GM21423 (cell line): Measurements from ENCODE around the gene TSN.

ENCODE experiments used
- ATAC-seq: cut with Tn5 transposase; IDR thresholded peaks from one replicate; pipeline ENCODE4 v1.9.1; 2021; ENCODE audit warnings: mild to moderate bottlenecking, moderate library complexity; ENCODE audit not compliant: unreplicated experiment

The TSN gene

GRCh38 chr2:121741450-121741849 is 14.0 kb upstream of the TSN start:
- ATAC-seq, result no peak

- ATAC-seq, result no peak
Observed at GRCh38 chr2:121746071-121746578, 9.3 kb upstream of the TSN start.

GRCh38 chr2:121748202-121748601 is 7.2 kb upstream of the TSN start:
- ATAC-seq, result peak; percentile 55

GRCh38 chr2:121754851-121755236 is 607 bp upstream of the TSN start:
- ATAC-seq, result no peak

- ATAC-seq, result no peak
Observed at GRCh38 chr2:121764681-121765228, 9.3 kb downstream of the TSN start.

- ATAC-seq, result no peak
Observed at GRCh38 chr2:121766624-121767023, 11.2 kb downstream of the TSN start.

DNA sequence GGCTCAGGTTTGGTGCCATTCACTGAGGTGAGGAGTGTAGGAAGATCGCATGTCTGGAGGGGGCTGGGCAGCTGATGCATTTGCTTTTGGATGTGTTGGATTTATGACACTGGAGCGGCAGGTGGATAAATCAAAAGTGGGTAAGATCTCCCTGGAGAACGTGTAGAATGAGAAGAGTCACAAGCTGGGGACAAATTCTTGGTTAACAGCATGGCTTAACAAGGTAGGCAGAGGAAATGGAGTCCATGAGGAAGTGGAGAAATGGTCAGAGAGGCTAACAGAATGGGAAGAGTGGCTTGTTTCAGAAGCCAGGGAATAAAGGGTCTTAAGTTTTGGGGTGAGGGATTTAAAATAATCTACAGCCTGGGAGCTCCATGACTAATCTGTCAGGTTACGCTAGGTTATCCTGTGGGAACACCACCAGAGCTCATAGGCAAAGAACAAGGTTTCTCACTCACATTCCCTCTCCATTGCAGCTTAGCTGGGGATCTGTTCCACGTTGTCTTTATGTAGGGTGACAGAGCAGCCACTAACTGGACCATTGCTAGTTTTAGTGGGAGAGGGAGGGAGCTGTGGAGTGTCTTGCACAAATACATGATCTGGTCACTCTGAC is 12.8 kb downstream of the TSN start:
- ATAC-seq, result no peak

- no peak for ATAC-seq
Observed at GRCh38 chr2:121771976-121772742, 16.7 kb downstream of the TSN start.

GRCh38 chr2:121774235-121774634 is 18.8 kb downstream of the TSN start:
- no peak for ATAC-seq

- ATAC-seq, result no peak
Observed at GRCh38 chr2:121776361-121776760, 20.9 kb downstream of the TSN start.

DNA sequence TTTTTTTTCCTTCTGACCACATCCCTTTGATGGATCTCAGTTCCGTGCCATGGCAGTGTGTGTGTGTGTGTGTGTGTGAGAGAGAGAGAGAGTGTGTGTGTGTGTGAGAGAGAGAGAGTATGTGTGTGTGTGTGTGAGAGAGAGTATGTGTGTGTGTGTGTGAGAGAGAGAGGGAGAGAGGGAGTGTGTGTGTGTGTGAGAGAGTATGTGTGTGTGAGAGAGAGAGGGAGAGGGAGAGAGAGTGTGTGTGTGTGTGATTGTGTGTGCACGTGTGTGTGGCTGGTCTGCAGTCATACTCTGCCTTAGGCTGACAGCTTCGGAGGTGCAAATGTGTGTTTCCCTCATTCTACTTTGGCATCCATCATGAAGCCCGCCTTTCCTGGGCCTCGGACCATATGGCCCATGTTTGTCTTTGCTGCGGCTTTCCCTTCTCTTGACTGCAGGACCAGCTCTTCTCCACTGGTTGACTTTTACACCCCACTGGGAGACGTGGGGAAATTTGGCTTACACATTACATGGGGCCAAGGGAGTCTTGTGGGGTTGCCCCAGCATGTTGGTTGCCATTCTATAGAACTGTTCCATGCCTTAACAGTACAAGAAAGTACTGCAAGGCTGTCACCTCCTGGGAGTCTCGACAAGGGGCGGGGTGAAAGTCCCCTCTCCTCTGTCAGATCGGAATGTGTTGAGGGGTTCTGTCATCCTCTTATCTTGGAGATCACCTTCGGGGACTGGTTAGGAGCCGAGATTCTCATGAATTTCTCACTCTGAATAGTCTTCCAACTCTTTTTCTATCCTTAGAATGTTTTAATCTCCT is 21.6 kb downstream of the TSN start:
- ATAC-seq, result no peak

GRCh38 chr2:121777699-121778058 is 22.2 kb downstream of the TSN start:
- no peak for ATAC-seq

GRCh38 chr2:121778741-121779487 is 23.5 kb downstream of the TSN start:
- ATAC-seq, result no peak

DNA sequence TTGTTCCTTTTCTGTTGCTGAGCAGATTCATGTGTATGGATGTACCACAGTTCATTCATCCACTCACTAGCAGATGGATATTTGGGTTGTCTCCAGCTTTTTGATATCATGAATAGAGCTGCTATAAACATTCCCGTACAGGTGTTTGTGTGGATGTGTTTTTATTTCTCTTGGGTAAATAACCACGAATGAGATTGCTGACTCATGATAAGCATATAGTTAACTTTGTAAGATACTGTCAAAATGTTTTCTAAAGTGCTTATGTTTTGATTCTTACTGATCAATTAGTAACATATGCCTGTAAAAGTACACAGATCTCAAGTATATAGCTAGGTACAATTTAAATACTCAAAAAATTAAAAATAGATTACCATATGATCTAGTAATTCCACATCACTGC is 27.7 kb downstream of the TSN start:
- ATAC-seq, result no peak

DNA sequence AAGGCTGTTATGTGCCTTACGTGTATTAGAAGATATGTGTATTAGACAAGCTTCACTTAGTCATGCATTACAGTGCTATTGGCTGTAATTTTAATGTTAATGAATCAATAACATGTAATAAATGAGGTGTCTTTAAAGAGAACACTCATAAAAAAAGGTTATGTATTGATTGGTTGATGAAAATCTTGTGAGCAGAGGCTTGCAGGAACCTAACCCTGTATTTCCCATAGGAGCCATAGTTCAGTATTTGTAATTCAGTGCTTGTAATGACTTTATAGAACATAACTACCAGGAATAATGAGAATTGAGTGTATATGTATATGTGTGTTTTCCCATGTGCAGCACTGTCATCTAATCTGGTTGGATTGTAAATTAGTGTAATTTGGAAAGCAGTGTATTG is 33.2 kb downstream of the TSN start:
- no peak for ATAC-seq

- no peak for ATAC-seq
Observed at GRCh38 chr2:121790276-121790956, 35.0 kb downstream of the TSN start.

- ATAC-seq, result no peak
Observed at GRCh38 chr2:121791290-121791689, 35.8 kb downstream of the TSN start.

DNA sequence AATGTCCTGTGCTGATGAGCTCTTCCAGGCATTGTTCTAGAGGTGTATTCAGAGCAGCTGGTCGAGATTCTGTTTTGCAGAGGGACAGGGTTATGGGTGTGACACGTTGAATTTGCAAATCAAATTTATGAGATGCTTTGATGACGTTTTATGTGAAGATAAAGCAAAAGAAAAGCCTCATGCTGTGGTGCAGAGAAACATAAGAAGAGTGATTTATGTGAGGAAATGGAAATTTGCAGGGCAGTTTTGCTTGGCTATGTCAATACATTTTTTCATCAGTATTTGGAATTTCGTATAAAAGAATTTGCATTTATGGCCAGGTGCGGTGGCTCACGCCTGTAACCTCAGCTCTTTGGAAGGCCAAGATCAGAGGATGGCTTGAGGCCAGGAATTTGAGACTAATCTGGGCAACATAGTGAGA is 36.4 kb downstream of the TSN start:
- ATAC-seq, result no peak

DNA sequence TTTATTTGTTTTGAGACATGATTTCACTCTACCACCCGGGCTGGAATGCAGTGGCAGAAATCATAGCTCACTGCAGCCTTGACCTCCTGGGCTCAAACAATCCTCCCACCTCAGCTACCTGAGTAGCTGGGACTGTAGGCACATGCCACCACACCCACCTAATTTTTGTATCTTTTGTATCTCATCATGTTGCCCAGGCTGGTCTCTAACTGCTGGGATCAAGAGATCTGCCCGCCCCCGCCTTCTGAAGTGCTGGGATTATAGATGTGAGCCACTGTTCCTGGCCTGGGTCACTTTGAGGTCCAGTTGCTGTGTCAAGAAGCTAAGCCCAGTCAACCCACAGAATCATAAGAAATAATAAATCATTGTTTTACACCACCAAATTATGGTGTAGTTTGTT is 38.4 kb downstream of the TSN start:
- no peak for ATAC-seq

GRCh38 chr2:121794233-121794632 is 38.8 kb downstream of the TSN start:
- ATAC-seq, result no peak
